Aorta (tissue), 5 donors: ENCODE data around the gene FGF21. TPM values are rescaled to one million over a fixed set of nuclear protein-coding genes. Genes with fewer than 3 reads are reported as not detected.

Experiments used
- ATAC-seq: fragments of 200-7000 bp; cut with Tn5 transposase; one replicate; pipeline ENCODE4 v1.9.1; 2022; ENCODE audit warnings: moderate library complexity; ENCODE audit not compliant: low FRiP score
- DNase-seq, 2 donors: peaks; one replicate each; pipeline ENCODE4 v3.0.0-alpha.2; 2020
- H3K27ac ChIP-seq, 2 donors: one replicate each; pipeline ENCODE4 v1.5.1; 2013; ENCODE audit warnings: low read length in 2 of 2, mild to moderate bottlenecking in 2 of 2, moderate library complexity in 2 of 2, control low read depth in 1 of 2, inconsistent platforms in 1 of 2, low read depth in 1 of 2
- H3K27me3 ChIP-seq, 2 donors: one replicate each; pipeline ENCODE4 v1.6.1; 2013; ENCODE audit warnings: control low read depth in 1 of 2, low read length in 1 of 2, mild to moderate bottlenecking in 1 of 2, moderate library complexity in 1 of 2; ENCODE audit not compliant: insufficient read depth in 2 of 2, control insufficient read depth in 1 of 2
- H3K36me3 ChIP-seq, 2 donors: one replicate each; pipeline ENCODE4 v1.6.1; 2013; ENCODE audit warnings: control low read depth in 1 of 2, low read length in 1 of 2, mild to moderate bottlenecking in 1 of 2; ENCODE audit not compliant: insufficient read depth in 2 of 2, control insufficient read depth in 1 of 2
- H3K4me1 ChIP-seq, 2 donors: one replicate each; pipeline ENCODE4 v1.6.1; 2013; ENCODE audit warnings: low read length in 2 of 2, control low read depth in 1 of 2, mild to moderate bottlenecking in 1 of 2, moderate library complexity in 1 of 2; ENCODE audit not compliant: insufficient read depth in 2 of 2, control insufficient read depth in 1 of 2
- H3K4me3 ChIP-seq, 2 donors: one replicate each; pipeline ENCODE4 v1.5.1; 2013; ENCODE audit warnings: low read length in 2 of 2, control low read depth in 1 of 2, mild to moderate bottlenecking in 1 of 2
- H3K9me3 ChIP-seq: one replicate; pipeline ENCODE4 v1.6.1; 2013; ENCODE audit warnings: mild to moderate bottlenecking, low read length; ENCODE audit not compliant: control insufficient read depth
- WGBS, 2 donors: extraction: QIAGEN DNeasy Blood & Tissue Kit; methylation state at CpG; one replicate each; pipeline ENCODE4 v1.1.7; 2013; 5-methylcytosine and 5-hydroxymethylcytosine counted together
- intact Hi-C, 2 donors: fragments of 100-400 bp; cut with DNase I; formaldehyde crosslinking; loops; one replicate each; pipeline versions ENCODE4 v1.14.2 to v1.15.0; 2022
- polyA plus RNA-seq, 2 donors: library from polyadenylated mRNA; stranded (reverse); fragments of 200-250 nt; gene quantifications; one replicate each; pipeline ENCODE4 v1.2.3, GENCODE V29; 2013
- total RNA-seq, 2 donors: library from RNA; stranded (reverse); fragmentation: NEBNext Ultra II Directional; extraction: Animal tissue kit (Norgen Biotek cat#: 25700); gene quantifications; one replicate each; pipeline ENCODE4 v1.2.1, GENCODE V29; 2021
- donor health status: healthy with polysubstance abuse.
- donor health status: Bipolar disorder and iron deficiency.
- donor health status: DM: no; HTN: no; CAD: no.
- donor health status: DM: no; HTN: no; CAD: no.
- donor health status: DM: yes; HTN: yes; CAD: no.

The FGF21 gene
- total and polyA plus RNA-seq, 4 donors = not detected

- no peaks in the 10 kb centered on the region for H3K9me3 ChIP-seq
- H3K27ac ChIP-seq = no peak overlapping the region
- 82% methylated on average over 8 of the region's 8 CpGs for WGBS, 2 donors
- intact Hi-C loops = no loop called here
- no peaks in the 10 kb centered on the region for H3K27me3 ChIP-seq
- no peaks in the 10 kb centered on the region for H3K36me3 ChIP-seq
- H3K4me3 ChIP-seq = no peak overlapping the region
- no peaks in the 10 kb centered on the region for H3K4me1 ChIP-seq
- no peak for DNase-seq
- no peak for ATAC-seq
Observed at GRCh38 chr19:48804496-48804895, 49.2 kb downstream of the FGF21 start.

GRCh38 chr19:48805452-48805851 is 50.1 kb downstream of the FGF21 start:
- Histone ChIP-seq H3K9me3 (no peaks in the 10 kb centered on the region), H3K27ac (no peak overlapping the region), H3K27me3 (no peaks in the 10 kb centered on the region), H3K36me3 (no peaks in the 10 kb centered on the region), H3K4me3 (no peak overlapping the region), H3K4me1 (no peaks in the 10 kb centered on the region)
- no peak for DNase-seq
- intact Hi-C loops = no loop called here
- WGBS, 2 donors = 88 to 90% methylated on average over 15 of the region's 15 CpGs
- ATAC-seq = no peak

GRCh38 chr19:48806518-48806817 is 51.1 kb downstream of the FGF21 start:
- Histone ChIP-seq H3K36me3 (no peaks in the 10 kb centered on the region), H3K9me3 (no peaks in the 10 kb centered on the region), H3K4me1 (no peaks in the 10 kb centered on the region), H3K27me3 (no peaks in the 10 kb centered on the region), H3K4me3 (no peak overlapping the region), H3K27ac (no peak overlapping the region)
- DNase-seq (no peak), ATAC-seq (peak; percentile 62)
- WGBS, 2 donors = 63 to 77% methylated on average over 5 of the region's 5 CpGs
- intact Hi-C loops = no loop called here

GRCh38 chr19:48806818-48807589 is 51.7 kb downstream of the FGF21 start:
- 74 to 75% methylated on average over 16 to 17 of the region's 17 CpGs for WGBS, 2 donors
- intact Hi-C loops = no loop called here
- Histone ChIP-seq H3K4me3 (no peak overlapping the region), H3K4me1 (no peaks in the 10 kb centered on the region), H3K27me3 (no peaks in the 10 kb centered on the region), H3K27ac (no peak overlapping the region), H3K36me3 (no peaks in the 10 kb centered on the region), H3K9me3 (no peaks in the 10 kb centered on the region)
- DNase-seq = no peak
- no peak for ATAC-seq

GRCh38 chr19:48807590-48808308 is 52.4 kb downstream of the FGF21 start:
- DNase-seq (peak in 1 of 2 donors; percentile 51), ATAC-seq (no peak)
- H3K27me3 ChIP-seq = no peaks in the 10 kb centered on the region
- H3K27ac ChIP-seq = no peak overlapping the region
- no peaks in the 10 kb centered on the region for H3K4me1 ChIP-seq
- H3K4me3 ChIP-seq = no peak overlapping the region
- no peaks in the 10 kb centered on the region for H3K9me3 ChIP-seq
- intact Hi-C loops = no loop called here
- 84% methylated on average over 13 of the region's 13 CpGs for WGBS, 2 donors
- no peaks in the 10 kb centered on the region for H3K36me3 ChIP-seq

Other genes with a start within 250 kb of the FGF21 start
- 1 to 10 TPM in 1 of 2 donors, under 1 TPM in 1; 0.71 to 4.2 TPM for gene LMTK3, start 243.7 kb upstream of the FGF21 start, total RNA-seq
- 1 to 10 TPM in 1 of 2 donors, under 1 TPM in 1; 0.51 to 1.3 TPM for gene LMTK3, start 243.7 kb upstream of the FGF21 start, polyA plus RNA-seq
- not detected for gene SULT2B1, start 203.4 kb upstream of the FGF21 start, total RNA-seq
- 1 to 10 TPM in 1 of 2 donors, not detected in 1; 2.1 TPM for gene SULT2B1, start 203.4 kb upstream of the FGF21 start, polyA plus RNA-seq
- gene SPACA4, start 148.8 kb upstream of the FGF21 start, total RNA-seq = not detected
- gene SPACA4, start 148.8 kb upstream of the FGF21 start, polyA plus RNA-seq = under 1 TPM in 1 of 2 donors, not detected in 1; 0.18 TPM
- gene FAM83E, start 140.4 kb upstream of the FGF21 start, total RNA-seq = under 1 TPM in 1 of 2 donors, not detected in 1; 0.45 TPM
- 10 to 100 TPM in 1 of 2 donors, under 1 TPM in 1; 0.74 to 12.3 TPM for gene FAM83E, start 140.4 kb upstream of the FGF21 start, polyA plus RNA-seq
- gene RPL18, start 136.3 kb upstream of the FGF21 start, total RNA-seq = 100 to 1,000 TPM; 900 to 909 TPM
- gene RPL18, start 136.3 kb upstream of the FGF21 start, polyA plus RNA-seq = 1,000 to 10,000 TPM; 2,172 to 2,376 TPM
- 10 to 100 TPM; 14.6 to 17.9 TPM for gene SPHK2, start 136.0 kb upstream of the FGF21 start, total RNA-seq
- 10 to 100 TPM; 21.5 to 25.4 TPM for gene SPHK2, start 136.0 kb upstream of the FGF21 start, polyA plus RNA-seq
- 10 to 100 TPM in 1 of 2 donors, 1 to 10 TPM in 1; 1.5 to 10.7 TPM for gene DBP, start 118.1 kb upstream of the FGF21 start, total RNA-seq
- gene DBP, start 118.1 kb upstream of the FGF21 start, polyA plus RNA-seq = 1 to 10 TPM; 5.3 to 6.8 TPM
- gene CA11, start 109.3 kb upstream of the FGF21 start, total RNA-seq = 10 to 100 TPM in 1 of 2 donors, 1 to 10 TPM in 1; 6.4 to 12.0 TPM
- 10 to 100 TPM; 13.9 to 59.5 TPM for gene CA11, start 109.3 kb upstream of the FGF21 start, polyA plus RNA-seq
- gene NTN5, start 82.5 kb upstream of the FGF21 start, total RNA-seq = under 1 TPM; 0.52 to 0.96 TPM
- gene NTN5, start 82.5 kb upstream of the FGF21 start, polyA plus RNA-seq = 1 to 10 TPM in 1 of 2 donors, not detected in 1; 2.0 TPM
- gene FUT2, start 59.6 kb upstream of the FGF21 start, total RNA-seq = not detected
- gene FUT2, start 59.6 kb upstream of the FGF21 start, polyA plus RNA-seq = 1 to 10 TPM in 1 of 2 donors, not detected in 1; 2.8 TPM
- 1 to 10 TPM in 1 of 2 donors, under 1 TPM in 1; 0.58 to 3.7 TPM for gene MAMSTR, start 35.8 kb upstream of the FGF21 start, total RNA-seq
- 1 to 10 TPM in 1 of 2 donors, under 1 TPM in 1; 1.00 to 3.3 TPM for gene MAMSTR, start 35.8 kb upstream of the FGF21 start, polyA plus RNA-seq
- gene RASIP1, start 14.9 kb upstream of the FGF21 start, total RNA-seq = 10 to 100 TPM; 15.4 to 31.2 TPM
- 1 to 10 TPM; 1.8 to 3.4 TPM for gene RASIP1, start 14.9 kb upstream of the FGF21 start, polyA plus RNA-seq
- 1 to 10 TPM in 1 of 2 donors, under 1 TPM in 1; 0.66 to 1.6 TPM for gene IZUMO1, start 8.6 kb upstream of the FGF21 start, total RNA-seq
- under 1 TPM in 1 of 2 donors, not detected in 1; 0.10 TPM for gene IZUMO1, start 8.6 kb upstream of the FGF21 start, polyA plus RNA-seq
- gene FUT1, start 2.9 kb upstream of the FGF21 start, total RNA-seq = 1 to 10 TPM; 2.3 to 4.4 TPM
- under 1 TPM in 1 of 2 donors, not detected in 1; 0.05 TPM for gene FUT1, start 2.9 kb upstream of the FGF21 start, polyA plus RNA-seq
- gene BCAT2, start 55.5 kb downstream of the FGF21 start, total RNA-seq = 10 to 100 TPM; 22.4 to 29.5 TPM
- gene BCAT2, start 55.5 kb downstream of the FGF21 start, polyA plus RNA-seq = 10 to 100 TPM; 22.5 to 61.6 TPM
- gene HSD17B14, start 81.0 kb downstream of the FGF21 start, total RNA-seq = 10 to 100 TPM; 13.7 to 16.1 TPM
- gene HSD17B14, start 81.0 kb downstream of the FGF21 start, polyA plus RNA-seq = 10 to 100 TPM; 14.3 to 18.9 TPM
- 10 to 100 TPM; 94.9 to 97.2 TPM for gene PLEKHA4, start 113.1 kb downstream of the FGF21 start, total RNA-seq
- gene PLEKHA4, start 113.1 kb downstream of the FGF21 start, polyA plus RNA-seq = 100 to 1,000 TPM; 193 to 223 TPM
- gene PPP1R15A, start 116.9 kb downstream of the FGF21 start, total RNA-seq = 100 to 1,000 TPM in 1 of 2 donors, 10 to 100 TPM in 1; 57.2 to 182 TPM
- gene PPP1R15A, start 116.9 kb downstream of the FGF21 start, polyA plus RNA-seq = 10 to 100 TPM; 64.9 to 95.4 TPM
- 1 to 10 TPM in 1 of 2 donors, under 1 TPM in 1; 0.84 to 1.3 TPM for gene TULP2, start 143.2 kb downstream of the FGF21 start, total RNA-seq
- not detected for gene TULP2, start 143.2 kb downstream of the FGF21 start, polyA plus RNA-seq
- gene NUCB1, start 144.8 kb downstream of the FGF21 start, total RNA-seq = 100 to 1,000 TPM; 276 to 380 TPM
- 100 to 1,000 TPM in 1 of 2 donors, 10 to 100 TPM in 1; 82.9 to 375 TPM for gene NUCB1, start 144.8 kb downstream of the FGF21 start, polyA plus RNA-seq
- under 1 TPM in 1 of 2 donors, not detected in 1; 0.84 TPM for gene DHDH, start 178.2 kb downstream of the FGF21 start, total RNA-seq
- gene DHDH, start 178.2 kb downstream of the FGF21 start, polyA plus RNA-seq = 1 to 10 TPM in 1 of 2 donors, not detected in 1; 1.3 TPM
- gene BAX, start 199.4 kb downstream of the FGF21 start, total RNA-seq = 10 to 100 TPM; 69.6 to 79.9 TPM
- 10 to 100 TPM; 81.4 to 83.9 TPM for gene BAX, start 199.4 kb downstream of the FGF21 start, polyA plus RNA-seq
- gene FTL, start 209.8 kb downstream of the FGF21 start, total RNA-seq = 1,000 to 10,000 TPM; 3,184 to 3,823 TPM
- gene FTL, start 209.8 kb downstream of the FGF21 start, polyA plus RNA-seq = over 10,000 TPM in 1 of 2 donors, 1,000 to 10,000 TPM in 1; 6,798 to 17,889 TPM
- gene GYS1, start 237.8 kb downstream of the FGF21 start, total RNA-seq = 10 to 100 TPM; 47.5 to 61.9 TPM
- 10 to 100 TPM; 21.5 to 31.7 TPM for gene GYS1, start 237.8 kb downstream of the FGF21 start, polyA plus RNA-seq
- 10 to 100 TPM; 28.9 to 42.1 TPM for gene RUVBL2, start 238.4 kb downstream of the FGF21 start, total RNA-seq
- 10 to 100 TPM; 34.6 to 62.2 TPM for gene RUVBL2, start 238.4 kb downstream of the FGF21 start, polyA plus RNA-seq